ENCODE data around the gene RNASE12. TPM values are rescaled to one million over a fixed set of nuclear protein-coding genes. Genes with fewer than 3 reads are reported as not detected.

RNASE12 gene
- total and polyA plus RNA-seq, 2 donors (not counting 3 experiments of a cell fraction or from before 2014, with no cell fraction given) = not detected

DNA sequence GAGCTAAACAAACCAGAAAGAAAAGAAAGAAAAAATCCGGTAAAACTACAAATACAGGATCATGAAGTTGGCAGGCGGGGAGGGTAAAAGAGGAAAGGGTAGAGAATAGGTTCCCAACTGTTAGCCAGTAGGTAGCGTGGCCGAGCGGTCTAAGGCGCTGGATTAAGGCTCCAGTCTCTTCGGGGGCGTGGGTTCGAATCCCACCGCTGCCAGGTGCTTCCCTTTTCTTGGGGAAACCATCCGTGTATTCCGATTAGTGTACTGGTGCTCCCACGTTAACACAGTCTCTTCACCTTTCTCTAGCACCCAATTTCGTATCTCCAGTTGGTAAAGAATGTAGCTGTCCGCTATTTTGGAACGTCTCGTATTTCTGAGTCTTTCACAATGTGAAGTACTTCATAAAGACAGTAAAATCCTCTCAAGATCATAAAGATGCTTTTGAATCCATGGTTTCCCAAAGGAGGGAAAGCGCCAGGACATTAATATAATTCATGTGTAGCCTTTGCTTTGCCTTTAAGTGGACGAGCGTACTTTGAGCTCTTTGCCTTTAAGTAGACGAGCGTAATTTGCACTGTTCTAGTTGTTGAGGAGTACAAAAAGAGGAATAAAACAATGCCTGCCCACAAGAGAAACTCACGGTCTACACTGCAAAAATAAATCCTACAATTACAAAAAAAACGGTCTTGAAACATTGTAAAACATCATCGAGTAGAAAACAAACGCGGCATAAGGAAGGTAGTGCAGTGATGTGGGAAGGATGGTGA, 19.0 kb upstream of the RNASE12 start:
- H3K4me2 ChIP-seq (ENCODE audit: insufficient read depth, low read length) = peak overlapping the region; percentile 76
- ChIA-PET POLR2A (interaction anchor here (0.9 kb wide), 1 partner anchor 141 kb away, joined by 3 read pairs; the partner anchor contains the start of gene PNP), CTCF (interaction anchor here (0.9 to 8.7 kb wide), 10 partner anchors 11 to 282 kb away, joined by 3 to 110 read pairs (median 4); partner anchors contain the start of genes PARP2 and TEP1)
- no peak for TF ChIP-seq GATA2 (IDR thresholded peaks at IDR 0.05; ENCODE audit: insufficient read depth, insufficient read length, low read depth, low read length)
- TF ChIP-seq, protein P1, sequence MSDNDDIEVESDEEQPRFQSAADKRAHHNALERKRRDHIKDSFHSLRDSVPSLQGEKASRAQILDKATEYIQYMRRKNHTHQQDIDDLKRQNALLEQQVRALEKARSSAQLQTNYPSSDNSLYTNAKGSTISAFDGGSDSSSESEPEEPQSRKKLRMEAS (IDR thresholded peaks at IDR 0.05; ENCODE audit: insufficient read depth, insufficient read length) = no peak
- no peak for TF ChIP-seq POLR2A (IDR thresholded peaks at IDR 0.05; ENCODE audit: low read depth, low read length)
- no peak for TF ChIP-seq EZH2 (IDR thresholded peaks at IDR 0.05; ENCODE audit: borderline replicate concordance, low read depth, low read length, severe bottlenecking)
- TF ChIP-seq, protein P2, sequence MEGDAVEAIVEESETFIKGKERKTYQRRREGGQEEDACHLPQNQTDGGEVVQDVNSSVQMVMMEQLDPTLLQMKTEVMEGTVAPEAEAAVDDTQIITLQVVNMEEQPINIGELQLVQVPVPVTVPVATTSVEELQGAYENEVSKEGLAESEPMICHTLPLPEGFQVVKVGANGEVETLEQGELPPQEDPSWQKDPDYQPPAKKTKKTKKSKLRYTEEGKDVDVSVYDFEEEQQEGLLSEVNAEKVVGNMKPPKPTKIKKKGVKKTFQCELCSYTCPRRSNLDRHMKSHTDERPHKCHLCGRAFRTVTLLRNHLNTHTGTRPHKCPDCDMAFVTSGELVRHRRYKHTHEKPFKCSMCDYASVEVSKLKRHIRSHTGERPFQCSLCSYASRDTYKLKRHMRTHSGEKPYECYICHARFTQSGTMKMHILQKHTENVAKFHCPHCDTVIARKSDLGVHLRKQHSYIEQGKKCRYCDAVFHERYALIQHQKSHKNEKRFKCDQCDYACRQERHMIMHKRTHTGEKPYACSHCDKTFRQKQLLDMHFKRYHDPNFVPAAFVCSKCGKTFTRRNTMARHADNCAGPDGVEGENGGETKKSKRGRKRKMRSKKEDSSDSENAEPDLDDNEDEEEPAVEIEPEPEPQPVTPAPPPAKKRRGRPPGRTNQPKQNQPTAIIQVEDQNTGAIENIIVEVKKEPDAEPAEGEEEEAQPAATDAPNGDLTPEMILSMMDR (IDR thresholded peaks at IDR 0.05; ENCODE audit: extremely low read depth in 1 of 2, insufficient read depth in 1 of 2, low read depth in 1 of 2, low read length in 2 of 2) = no peak
- TF ChIP-seq MYC (IDR thresholded peaks at IDR 0.05; ENCODE audit: low read depth, low read length) = no peak
- no peak for TF ChIP-seq POLR2AphosphoS5 (IDR thresholded peaks at IDR 0.05; ENCODE audit: insufficient read depth, low read depth, low read length)
- no peak for TF ChIP-seq JUN (IDR thresholded peaks at IDR 0.05; ENCODE audit: borderline replicate concordance, insufficient read depth, insufficient read length, low read depth)
- no peak for TF ChIP-seq FOS (IDR thresholded peaks at IDR 0.05; ENCODE audit: borderline replicate concordance, insufficient read depth, low read length)
- H3K4me1 ChIP-seq (ENCODE audit: control insufficient read depth, extremely low read depth, insufficient read depth, low read length) = peaks cover 11% of the 10 kb centered on the region
- H3K9ac ChIP-seq (replicated peaks; ENCODE audit: extremely low read depth, insufficient read depth, low read length) = peak overlapping the region; percentile 74
- no peaks in the 10 kb centered on the region for H3K79me2 ChIP-seq (ENCODE audit: control insufficient read depth, insufficient read depth, low read length)
- H3K27ac ChIP-seq (ENCODE audit: insufficient read depth, low read depth, low read length) = no peak overlapping the region
- no peaks in the 10 kb centered on the region for H4K20me1 ChIP-seq (replicated peaks; ENCODE audit: control insufficient read depth, extremely low read depth, insufficient read depth, low read length)
- no peaks in the 10 kb centered on the region for H3K36me3 ChIP-seq (ENCODE audit: control insufficient read depth in 2 of 2, extremely low read depth in 1 of 2, insufficient read depth in 2 of 2, low read length in 2 of 2)
- peak overlapping the region; percentile 72 to 100 (median 95) for H3K4me3 ChIP-seq (replicated peaks in 1 of 3; ENCODE audit: insufficient read depth in 1 of 3, low read depth in 1 of 3, low read length in 3 of 3)
- FAIRE-seq (peak; percentile 69), DNase-seq (ENCODE audit: low read depth, low spot score) (peak; percentile 79)
- peaks cover 3 to 6% of the 10 kb centered on the region in 2 experiments for H3K27me3 ChIP-seq (ENCODE audit: control insufficient read depth in 2 of 2, insufficient read depth in 2 of 2, low read length in 2 of 2)
- dilution Hi-C loops (cut with MboI; ENCODE audit: extremely low pct_ligation_motif_present, low sequenced_read_pairs) (no loop called here), intact Hi-C loops (cut with micrococcal nuclease) (loop anchor here (5.0 kb wide), 2 partner anchors 247 to 362 kb away; no protein-coding TSS in a partner anchor)
- no TSS peak for BruUV-seq (replicated peaks)
- H3K9me1 ChIP-seq (replicated peaks; ENCODE audit: control insufficient read depth, extremely low read depth, insufficient read depth, low read length) = no peaks in the 10 kb centered on the region
- H3K9me3 ChIP-seq (replicated peaks; ENCODE audit: control insufficient read depth, insufficient read depth, low read length) = no peaks in the 10 kb centered on the region
- peak overlapping the region; percentile 100 for H2AFZ ChIP-seq (ENCODE audit: low read depth, low read length)
